NCI-H1417 (cell line): ENCODE data around the gene NBPF11.
A peak's percentile ranks its signal among the peaks of the same experiment; 100 is the strongest.
"Not testable (repeated sequence)": the region's sequence is repeated elsewhere in the genome, so short reads cannot be mapped to it uniquely, and the experiment has no call there.

Experiments
- DNase-seq, 3 experiments: peaks; one replicate each; lab custom pipeline; 2025; lab: John Stamatoyannopoulos, UW

The NBPF11 gene

DNA sequence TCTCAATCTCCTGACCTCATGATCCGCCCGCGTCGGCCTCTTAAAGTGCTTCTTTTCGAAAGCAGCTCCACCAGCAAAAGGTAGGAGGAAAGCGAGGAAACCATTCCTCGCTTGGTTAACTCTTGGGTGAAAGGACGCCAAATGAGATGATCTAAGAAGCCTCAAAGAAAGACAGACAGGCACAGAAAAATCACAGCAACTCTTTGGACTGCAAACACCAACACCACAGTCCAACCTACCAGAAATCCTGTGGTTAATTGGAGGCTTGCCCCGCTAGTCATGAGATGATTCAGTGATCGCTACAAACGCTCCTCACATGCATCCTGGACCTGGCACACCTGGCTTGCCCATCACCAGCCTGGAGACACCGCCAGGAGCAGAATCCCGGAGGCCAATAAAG lies 1.1 kb downstream of the NBPF11 start:
- DNase-seq = not testable (repeated sequence)

DNA sequence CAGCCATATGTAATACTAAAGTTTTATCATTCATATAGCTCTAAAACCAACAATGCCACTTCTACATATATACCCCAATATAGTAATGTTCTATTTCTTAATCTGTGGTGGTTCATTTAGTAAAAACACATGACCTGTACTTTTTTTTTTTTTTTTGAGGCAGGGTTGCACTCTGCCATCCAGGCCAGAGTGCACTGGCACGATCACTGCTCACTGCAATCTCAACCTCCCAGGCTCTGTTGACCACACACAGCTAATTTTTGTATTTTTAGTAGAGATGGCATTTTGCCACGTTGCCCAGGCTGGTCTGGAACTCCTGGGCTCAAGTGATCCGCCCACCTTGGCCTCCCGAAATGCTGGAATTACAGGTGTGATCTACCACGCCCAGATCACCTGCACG lies 2.1 kb downstream of the NBPF11 start:
- DNase-seq = not testable (repeated sequence)

DNA sequence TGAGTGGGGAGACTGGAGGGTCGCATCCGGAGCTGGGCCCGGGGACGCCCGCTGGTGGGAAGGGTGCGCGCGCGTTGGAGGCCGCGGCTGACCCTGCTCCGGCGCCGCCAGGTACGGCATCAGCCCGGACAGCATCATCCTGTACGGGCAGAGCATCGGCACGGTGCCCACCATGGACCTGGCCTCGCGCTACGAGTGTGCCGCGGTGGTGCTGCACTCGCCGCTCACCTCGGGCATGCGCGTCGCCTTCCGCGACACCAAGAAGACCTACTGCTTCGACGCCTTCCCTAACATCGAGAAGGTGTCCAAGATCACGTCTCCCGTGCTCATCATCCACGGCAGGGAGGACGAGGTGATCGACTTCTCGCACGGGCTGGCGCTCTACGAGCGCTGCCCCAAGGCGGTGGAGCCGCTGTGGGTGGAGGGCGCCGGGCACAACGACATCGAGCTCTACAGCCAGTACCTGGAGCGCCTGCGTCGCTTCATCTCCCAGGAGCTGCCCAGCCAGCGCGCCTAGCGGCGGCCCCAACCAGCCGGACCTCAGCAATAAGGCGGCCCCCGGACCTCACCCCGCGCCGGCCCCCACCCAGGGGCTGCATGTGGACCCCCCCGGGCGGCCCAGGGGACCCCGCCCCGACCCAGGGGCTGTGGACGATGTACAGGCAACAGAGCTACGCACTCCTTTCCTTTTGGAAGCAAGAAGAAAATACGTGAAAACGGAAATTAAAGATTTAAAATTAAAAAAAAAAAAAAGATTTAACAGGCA lies 2.8 kb downstream of the NBPF11 start:
- not testable (repeated sequence) for DNase-seq

DNA sequence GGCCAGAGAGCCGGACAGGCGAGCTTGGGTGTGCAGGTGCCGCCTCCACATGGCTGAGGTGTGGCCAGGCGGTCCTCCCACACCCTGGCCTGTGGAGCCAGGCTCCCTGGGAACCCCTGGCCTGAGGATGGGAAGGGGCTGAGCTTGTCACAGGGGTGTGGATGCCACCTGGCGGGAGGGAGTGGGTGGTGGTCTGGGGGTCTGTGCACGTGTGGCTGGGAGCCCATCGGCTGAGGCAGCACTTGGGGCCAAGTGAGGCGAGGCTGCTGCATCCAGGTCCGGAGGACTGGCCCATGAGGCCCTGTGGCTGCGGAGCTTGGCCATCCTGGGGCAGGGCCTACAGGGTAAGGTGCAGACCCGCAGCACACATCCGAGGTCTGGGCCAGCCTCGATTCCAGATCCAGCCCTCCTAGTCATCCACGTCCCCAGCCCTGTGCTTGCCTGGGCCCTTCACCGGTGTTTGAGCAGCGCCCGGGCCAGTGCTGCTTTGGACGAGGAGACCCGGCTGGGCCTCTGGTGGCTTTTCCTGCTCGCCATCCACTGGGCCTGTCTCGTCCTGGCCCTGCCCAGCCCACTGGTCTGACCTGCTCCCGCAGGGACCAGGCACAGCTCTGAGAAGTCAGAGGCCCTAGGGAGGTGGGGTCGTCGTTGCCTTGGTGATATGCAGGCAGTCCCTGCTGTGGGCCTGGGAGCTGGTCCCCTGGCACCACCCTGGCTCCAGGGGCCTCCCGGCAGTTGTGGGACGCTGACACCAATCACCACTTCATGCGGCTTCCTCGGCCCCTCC lies 4.8 kb downstream of the NBPF11 start:
- not testable (repeated sequence) for DNase-seq

DNA sequence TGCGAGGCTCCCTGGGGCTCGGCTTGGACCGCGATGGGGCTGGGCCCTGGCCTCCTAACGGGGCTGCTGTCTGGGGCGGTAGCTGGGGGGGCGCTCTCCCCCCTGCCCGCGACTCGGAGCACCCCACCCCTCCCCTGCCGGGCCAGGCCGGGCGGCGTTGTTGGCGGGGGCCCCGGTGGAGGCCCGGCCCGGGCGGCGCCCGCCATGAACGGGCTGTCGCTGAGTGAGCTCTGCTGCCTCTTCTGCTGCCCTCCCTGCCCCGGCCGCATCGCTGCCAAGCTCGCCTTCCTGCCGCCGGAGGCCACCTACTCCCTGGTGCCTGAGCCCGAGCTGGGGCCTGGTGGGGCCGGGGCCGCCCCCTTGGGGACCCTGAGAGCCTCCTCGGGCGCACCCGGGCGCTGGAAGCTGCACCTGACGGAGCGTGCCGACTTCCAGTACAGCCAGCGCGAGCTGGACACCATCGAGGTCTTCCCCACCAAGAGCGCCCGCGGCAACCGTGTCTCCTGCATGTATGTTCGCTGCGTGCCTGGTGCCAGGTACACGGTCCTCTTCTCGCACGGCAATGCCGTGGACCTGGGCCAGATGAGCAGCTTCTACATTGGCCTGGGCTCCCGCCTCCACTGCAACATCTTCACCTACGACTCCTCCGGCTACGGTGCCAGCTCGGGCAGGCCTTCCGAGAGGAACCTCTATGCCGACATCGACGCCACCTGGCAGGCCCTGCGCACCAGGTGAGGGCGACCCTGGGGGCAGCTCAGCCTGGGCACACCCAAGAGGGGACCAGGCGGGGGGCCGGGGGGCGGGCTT lies 5.7 kb downstream of the NBPF11 start:
- DNase-seq = not testable (repeated sequence)

DNA sequence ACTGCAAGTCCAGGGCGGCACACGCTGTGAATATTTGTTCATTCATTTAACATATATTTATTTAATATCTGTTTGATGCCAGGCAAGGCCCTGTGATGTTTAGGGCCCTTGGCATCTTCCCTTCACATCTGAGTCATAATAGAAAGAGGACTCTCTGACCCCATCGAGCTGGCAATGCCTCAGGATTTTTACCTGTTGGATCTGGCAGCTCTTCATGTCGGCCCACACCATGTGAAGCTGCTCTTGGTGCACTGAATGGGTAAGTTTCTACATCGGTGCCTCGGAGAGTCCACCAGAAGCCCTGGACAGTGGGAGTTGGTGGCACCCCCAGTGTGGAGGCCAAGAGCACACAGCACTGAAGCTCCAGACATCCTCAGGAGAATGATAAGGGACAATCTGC lies 8.9 kb downstream of the NBPF11 start:
- not testable (repeated sequence) for DNase-seq

DNA sequence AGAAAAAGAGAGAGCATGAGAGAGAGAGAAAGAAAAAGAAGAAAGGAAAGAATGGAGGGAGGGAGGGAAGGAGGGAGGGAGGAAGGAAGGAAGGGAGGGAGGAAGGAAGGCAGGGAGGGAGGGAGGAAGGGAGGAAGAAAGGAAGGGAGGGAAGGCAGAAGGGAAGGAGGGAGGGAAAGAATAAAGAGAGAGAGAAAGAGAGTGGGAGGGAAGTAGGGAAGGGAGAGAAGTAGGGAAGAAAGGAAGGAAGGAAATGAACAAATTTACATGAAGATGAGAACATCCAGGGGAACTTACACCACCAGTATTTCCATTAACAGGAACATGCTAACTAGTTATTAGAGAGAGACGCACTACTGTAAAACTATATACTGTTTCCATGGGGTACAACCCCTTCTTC lies 10.1 kb downstream of the NBPF11 start:
- DNase-seq = not testable (repeated sequence)

DNA sequence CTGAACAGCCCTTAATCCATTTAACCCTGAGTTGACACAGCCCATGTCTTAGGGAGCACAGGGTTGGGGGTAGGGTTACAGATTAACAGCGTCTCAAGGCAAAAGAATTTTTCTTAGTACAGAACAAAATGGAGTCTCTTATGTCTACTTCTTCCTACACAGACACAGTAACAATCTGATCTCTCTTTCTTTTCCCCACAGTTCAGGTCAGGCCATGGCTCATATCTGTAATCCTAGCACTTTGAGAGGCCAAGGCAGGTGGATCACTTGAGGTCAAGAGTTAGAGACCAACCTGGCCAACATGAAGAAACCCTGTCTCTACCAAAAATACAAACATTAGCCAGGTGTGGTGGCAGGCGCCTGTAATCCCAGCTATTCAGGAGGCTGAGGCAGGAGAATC lies 13.5 kb downstream of the NBPF11 start:
- DNase-seq = not testable (repeated sequence)

DNA sequence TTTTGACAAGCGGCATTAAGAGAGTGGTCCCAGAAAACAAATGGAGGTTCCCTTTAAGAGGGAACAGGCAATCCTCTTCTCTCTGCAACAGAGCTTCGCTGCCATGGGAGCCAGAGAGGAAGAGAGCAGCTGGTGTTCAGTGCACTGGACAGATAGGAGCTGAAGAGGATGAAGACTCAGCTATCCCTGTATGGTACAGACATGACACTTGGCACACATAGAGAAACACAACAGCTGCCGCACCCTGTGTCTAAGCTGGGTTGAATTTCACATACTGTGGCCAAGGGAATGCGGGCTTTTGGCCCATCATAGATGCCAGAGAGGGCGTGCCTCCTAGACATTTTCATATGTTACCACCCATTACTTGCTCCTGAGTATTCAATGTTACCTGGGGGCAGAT lies 29.7 kb downstream of the NBPF11 start:
- DNase-seq = not testable (repeated sequence)

DNA sequence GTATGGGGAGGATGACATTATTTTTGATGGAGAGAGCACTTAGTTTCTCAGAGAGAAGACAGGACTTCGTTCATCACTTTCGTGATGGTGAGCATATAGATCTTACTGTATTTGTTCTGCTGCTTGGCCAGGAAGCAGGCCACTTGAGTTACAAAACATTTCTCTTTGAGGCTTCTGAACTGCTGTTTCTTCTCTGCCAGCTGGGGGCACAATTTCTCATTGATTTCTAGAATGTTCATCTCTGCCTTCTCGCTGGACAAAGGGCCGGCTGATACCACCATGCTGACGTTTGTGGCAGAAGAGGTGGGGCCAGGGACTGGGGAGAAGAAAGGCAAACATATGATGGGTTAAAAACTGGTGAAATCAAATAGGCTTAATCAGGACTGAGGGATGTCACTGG lies 31.7 kb downstream of the NBPF11 start:
- DNase-seq = peak in 1 of 3 experiments; percentile 28

DNA sequence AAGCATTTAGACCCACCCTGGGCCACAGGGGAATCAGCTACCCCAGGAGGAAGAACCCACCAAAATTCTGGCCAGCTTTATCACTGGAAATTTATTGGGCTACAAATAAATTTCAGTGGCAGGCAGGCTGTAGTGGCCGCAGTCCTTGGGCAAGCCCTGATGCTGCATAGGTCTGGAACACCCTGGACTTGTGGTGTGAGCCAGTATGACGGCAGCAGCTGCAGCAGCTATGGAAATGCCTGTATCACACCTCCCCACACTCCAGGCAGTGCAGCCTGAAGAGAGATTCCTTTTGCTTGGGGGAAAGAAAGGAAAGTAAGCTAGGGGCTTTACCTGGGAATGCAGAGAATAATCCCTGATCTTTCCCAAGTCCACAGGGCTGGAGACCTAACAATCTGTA lies 56.3 kb downstream of the NBPF11 start:
- DNase-seq = not testable (repeated sequence)

DNA sequence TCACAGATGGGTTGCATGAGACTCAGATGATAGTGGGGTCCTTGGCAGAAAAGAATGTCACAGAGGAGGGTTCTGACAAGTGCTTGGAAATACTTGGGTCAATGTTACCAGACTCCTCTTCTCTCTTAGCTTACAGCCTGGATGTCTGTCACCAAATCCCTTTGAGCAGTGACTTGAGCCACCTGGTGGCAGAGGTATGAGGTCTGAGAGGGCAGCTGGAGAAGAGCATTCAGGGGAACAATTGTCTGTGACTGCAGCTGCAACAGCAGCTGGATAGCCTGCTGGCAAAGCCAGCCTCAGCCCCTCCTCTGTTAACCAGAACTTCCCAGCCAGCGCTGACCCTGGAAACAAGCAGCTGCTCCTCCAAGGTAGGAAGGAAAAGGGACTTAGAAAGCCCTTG lies 65.9 kb downstream of the NBPF11 start:
- DNase-seq = peak; percentile 3 to 44 (median 16)

DNA sequence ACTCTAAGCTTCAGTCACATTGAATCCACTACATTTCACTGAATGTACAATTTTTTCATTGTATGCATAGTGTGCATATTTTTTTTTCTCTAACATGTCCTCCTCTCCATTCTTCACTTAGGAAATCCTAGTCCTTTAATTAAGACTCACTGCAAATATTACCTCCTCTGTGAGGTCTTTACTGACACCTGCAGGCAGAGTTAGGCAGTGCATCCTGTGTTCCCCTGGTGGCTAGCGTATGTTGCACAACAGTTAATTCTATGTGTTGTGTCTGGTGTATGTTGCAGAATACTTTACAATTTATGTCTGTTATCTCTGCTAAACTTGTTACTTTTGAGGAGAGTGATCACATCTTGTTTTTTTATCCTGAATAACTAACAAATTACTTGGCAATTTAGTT lies 70.9 kb downstream of the NBPF11 start:
- not testable (repeated sequence) for DNase-seq

DNA sequence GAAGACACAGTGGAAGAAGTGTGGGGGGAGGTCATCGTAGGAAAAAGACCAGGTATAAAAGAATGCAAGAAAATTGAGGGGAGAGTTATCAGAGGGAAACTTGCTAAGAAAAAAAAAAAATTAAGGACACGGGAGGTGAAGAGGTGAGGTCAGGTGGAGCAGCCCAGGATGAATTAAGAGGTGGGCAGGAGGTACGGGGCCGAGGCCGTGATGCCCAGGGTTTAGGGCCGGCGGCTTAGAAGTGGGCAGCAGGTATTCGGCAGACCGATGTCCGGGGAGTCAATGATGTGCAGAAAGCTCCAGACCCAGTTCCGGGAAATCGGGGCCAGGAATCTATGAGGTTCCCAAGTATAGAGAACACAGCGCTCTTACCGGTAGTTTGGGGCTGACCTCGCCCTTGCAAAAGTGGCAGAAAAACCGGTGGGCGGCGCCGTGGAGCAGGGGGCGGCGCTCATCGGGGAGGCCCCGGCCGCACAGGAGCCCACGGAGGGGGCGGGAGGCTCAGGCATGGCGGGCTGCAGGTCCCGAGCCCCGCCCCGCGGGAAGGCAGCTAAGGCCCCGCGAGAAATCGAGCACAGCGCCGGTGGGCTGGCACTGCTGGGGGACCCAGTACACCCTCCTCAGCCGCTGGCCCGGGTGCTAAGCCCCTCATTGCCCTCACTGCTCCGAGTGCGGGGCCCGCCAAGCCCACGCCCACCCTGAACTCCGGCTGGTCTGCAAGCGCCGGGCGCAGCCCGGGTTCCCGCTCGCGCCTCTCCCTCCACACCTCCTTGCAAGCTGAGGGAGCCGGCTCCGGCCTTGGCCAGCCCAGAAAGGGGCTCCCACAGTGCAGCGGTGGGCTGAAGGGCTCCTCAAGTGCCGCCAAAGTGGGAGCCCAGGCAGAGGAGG lies 73.2 kb downstream of the NBPF11 start:
- not testable (repeated sequence) for DNase-seq

DNA sequence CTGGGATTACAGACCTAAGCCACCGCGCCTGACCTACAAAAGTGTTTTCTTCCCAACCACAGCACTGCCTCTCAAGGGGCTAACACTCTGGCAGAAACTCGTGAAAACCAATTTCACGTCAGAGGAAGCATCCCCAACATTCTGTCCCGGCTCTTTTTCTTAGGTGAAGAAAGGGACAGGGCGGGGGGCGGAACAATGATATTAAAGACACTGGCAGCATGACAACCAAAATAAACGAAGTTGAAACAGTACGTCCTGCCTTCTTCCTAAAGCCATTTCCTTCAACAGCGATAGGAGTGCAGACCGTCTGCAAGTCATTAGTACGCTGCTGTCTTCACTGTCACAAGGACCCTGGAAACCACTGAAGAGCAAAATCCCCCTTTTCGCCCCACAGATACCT lies 74.0 kb downstream of the NBPF11 start:
- not testable (repeated sequence) for DNase-seq

DNA sequence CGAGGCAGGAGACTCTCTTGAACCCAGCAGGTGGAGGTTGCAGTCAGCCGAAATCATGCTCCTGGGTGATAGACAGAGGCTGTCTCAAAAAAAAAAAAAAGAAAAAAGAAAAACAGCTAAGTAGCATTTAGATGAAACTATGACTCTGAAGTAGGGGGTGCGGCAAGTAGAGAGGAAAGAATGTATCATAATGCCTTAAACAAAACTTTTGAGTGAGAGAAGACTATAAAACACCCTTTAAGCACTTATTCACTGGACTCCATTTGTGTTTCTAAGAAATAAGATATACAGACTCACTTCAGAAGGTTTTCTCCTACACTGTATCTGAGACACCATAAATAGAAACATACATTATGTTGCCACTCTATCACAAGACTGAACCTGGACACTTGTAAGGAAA lies 74.6 kb downstream of the NBPF11 start:
- DNase-seq = not testable (repeated sequence)

DNA sequence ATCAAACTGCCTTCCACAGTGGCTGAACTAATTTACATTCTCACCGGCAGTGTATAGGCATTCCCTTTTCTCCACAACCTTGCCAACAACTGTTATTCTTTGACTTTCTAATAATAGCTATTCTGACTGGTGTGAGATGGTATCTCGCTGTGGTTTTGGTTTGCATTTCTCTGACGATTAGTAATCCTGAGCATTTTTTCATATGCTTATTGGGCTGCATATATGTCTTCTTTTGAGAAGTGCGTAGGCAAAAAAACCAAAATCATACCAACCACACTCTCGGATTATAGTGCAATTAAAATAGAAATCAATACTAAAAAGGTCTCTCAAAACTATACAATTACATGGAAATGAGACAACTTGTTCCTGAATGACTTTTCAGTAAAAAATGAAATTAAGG lies 78.7 kb downstream of the NBPF11 start:
- DNase-seq = not testable (repeated sequence)

DNA sequence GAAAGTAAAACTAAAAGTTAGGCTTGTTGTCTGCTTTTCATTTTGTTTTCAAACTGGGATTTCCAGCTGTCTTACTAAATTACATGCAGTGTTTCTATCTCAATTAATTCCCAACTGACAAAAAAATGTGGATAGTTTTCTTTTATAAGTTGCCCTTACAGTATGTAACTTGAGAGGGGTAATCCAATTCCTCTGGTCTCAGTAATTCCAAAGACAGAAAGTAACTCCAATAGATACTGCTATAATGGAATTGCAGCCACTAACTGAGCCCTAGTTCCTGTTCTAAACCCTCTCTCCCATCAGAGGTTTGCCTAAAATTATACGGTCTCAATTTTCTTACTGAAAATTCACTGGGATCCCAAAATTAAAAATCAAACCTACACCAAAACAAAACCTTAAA lies 83.5 kb downstream of the NBPF11 start:
- not testable (repeated sequence) for DNase-seq

DNA sequence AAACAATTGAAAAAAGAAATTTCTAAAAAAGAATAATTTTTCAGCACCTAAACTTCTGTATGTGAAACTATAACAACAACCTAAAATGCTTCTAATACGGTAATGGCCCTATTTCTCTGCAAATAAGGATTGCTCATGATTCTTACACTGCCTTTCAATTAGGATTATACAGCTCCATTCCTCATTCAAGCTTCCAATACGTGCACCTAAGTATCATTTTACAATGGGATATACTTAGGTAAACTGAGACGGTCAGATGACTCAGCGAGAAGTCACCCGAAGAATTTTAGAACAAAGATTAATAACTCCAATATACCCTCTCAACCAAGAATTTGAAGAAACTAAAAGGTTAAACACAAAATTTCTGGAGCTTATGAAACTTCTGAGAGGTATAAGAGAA lies 83.9 kb downstream of the NBPF11 start:
- DNase-seq = not testable (repeated sequence)

DNA sequence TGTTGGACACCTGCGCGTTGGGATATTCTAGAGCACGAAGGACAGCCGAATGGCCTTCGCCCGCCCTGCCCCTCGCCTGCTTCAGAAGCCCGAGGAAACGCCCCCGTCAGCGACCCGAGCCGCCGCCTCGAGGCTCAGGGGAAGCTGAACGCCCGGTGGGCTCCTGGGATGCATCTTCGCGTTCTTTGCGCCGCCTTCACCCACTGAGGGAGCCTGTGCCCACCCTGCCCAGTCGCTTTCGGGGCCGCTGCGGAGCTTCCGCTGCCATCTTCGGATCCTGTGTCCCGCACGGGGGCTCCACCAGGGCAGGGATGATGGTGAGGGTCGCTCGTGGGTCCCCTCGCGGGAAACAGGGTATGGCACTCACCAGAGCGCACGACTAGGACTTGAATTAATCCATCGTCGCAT lies 91.8 kb downstream of the NBPF11 start:
- not testable (repeated sequence) for DNase-seq

DNA sequence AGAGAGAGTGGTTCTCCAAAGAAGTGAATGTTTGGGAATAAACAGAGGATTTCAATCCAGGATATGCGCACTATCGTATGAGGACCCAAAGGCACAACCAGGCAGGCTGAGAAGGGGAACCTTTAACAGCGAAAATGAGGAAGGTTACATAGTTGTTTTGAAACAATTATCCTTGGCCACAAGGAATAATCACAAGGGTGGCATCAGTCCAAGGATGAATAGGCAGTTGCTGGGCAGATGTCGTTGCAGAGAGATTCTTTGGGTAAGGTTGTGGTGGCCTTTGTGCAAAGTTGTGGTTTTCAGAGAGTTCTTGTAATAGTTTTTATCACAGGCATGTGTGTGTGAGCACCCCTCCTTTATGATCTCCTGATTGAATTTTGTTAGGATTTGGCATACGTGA lies 94.7 kb downstream of the NBPF11 start:
- DNase-seq = not testable (repeated sequence)
